Liver (tissue), 3 donors: Measurements from ENCODE around the gene PPP1R16B.

Source experiments
- JUND ChIP-seq, 2 donors: IDR thresholded peaks; 2 replicates each; pipeline ENCODE4 v1.6.1; 2016; ENCODE audit warnings: antibody characterized with exemption in 2 of 2
- TF ChIP-seq, protein P1 (sequence below): fragments of 150-350 bp; IDR thresholded peaks from 2 replicates; pipeline ENCODE4 v1.5.1; 2017; ENCODE audit warnings: improper control_type of control experiment, low read depth, low read length; ENCODE audit not compliant: missing input control
- TF ChIP-seq, protein P2 (sequence below): IDR thresholded peaks from 2 replicates; pipeline ENCODE4 v1.6.1; 2016; ENCODE audit warnings: antibody characterized with exemption
- donor health status: healthy.
- donor health status: healthy.

DNA sequence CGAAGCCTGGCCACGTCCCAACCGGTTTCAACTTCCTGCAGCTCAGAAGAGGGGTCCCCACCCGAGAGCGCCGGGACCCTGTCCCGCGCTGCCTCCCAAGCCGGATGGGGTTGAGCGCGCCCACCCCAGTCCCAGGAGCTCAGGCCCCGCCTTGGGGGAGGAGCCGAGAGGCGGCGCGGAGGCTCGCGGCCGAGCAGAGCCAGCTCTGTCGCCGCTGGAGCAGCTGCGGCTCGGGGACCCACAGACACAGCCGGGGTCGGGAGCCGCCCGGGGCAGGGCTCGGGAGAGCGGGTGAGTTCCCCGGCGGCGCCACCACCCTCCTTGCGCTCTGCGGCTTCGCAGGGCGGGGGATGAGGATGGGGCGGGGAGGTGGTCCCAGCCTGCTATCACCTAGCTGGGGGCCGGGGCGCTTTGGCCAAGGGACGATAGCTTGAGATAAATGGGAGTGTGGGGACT lies at the start of gene PPP1R16B:
- TF ChIP-seq, protein P1, sequence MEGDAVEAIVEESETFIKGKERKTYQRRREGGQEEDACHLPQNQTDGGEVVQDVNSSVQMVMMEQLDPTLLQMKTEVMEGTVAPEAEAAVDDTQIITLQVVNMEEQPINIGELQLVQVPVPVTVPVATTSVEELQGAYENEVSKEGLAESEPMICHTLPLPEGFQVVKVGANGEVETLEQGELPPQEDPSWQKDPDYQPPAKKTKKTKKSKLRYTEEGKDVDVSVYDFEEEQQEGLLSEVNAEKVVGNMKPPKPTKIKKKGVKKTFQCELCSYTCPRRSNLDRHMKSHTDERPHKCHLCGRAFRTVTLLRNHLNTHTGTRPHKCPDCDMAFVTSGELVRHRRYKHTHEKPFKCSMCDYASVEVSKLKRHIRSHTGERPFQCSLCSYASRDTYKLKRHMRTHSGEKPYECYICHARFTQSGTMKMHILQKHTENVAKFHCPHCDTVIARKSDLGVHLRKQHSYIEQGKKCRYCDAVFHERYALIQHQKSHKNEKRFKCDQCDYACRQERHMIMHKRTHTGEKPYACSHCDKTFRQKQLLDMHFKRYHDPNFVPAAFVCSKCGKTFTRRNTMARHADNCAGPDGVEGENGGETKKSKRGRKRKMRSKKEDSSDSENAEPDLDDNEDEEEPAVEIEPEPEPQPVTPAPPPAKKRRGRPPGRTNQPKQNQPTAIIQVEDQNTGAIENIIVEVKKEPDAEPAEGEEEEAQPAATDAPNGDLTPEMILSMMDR = no peak
- TF ChIP-seq JUND (IDR thresholded peaks at IDR 0.05) = no peak
- TF ChIP-seq, protein P2, sequence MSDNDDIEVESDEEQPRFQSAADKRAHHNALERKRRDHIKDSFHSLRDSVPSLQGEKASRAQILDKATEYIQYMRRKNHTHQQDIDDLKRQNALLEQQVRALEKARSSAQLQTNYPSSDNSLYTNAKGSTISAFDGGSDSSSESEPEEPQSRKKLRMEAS = no peak
